22Rv1 (cell line): Measurements from ENCODE around the gene UPK3A.

Experiments
- CTCF ChIP-seq: fragments of 450-650 bp; IDR thresholded peaks from 2 replicates; pipeline ENCODE4 v1.5.1; 2017; ENCODE audit warnings: mild to moderate bottlenecking
- ZFX ChIP-seq: fragments of 450-650 bp; IDR thresholded peaks from 2 replicates; pipeline ENCODE4 v1.6.1; 2017; ENCODE audit warnings: antibody characterized with exemption, borderline replicate concordance

- no peak for TF ChIP-seq CTCF
- TF ChIP-seq ZFX = no peak
Observed at GRCh38 chr22:45244916-45245315, 39.8 kb upstream of the UPK3A start.
